Uterus (tissue), 4 donors: ENCODE results near the gene ANKFY1. TPM values are rescaled to one million over a fixed set of nuclear protein-coding genes. Genes with fewer than 3 reads are reported as not detected.

ENCODE experiments used
- DNase-seq, 2 donors: peaks; one replicate each; pipeline ENCODE4 v3.0.0-alpha.2; 2019 to 2020
- H3K27ac ChIP-seq, 2 donors: fragments of 200-600 bp; sonication (generic); 1 replicate in 1 of 2; 2 replicates in 1 of 2; pipeline ENCODE4 v1.5.1; 2016 to 2018
- H3K27me3 ChIP-seq, 2 donors: fragments of 200-600 bp; sonication (generic); one replicate each; pipeline ENCODE4 v1.5.1; 2018 to 2019; ENCODE audit warnings: control low read depth in 1 of 2
- H3K36me3 ChIP-seq, 2 donors: fragments of 200-600 bp; sonication (generic); one replicate each; pipeline ENCODE4 v1.5.1; 2019; ENCODE audit warnings: control low read depth in 1 of 2
- H3K4me1 ChIP-seq, 2 donors: fragments of 200-600 bp; sonication (generic); one replicate each; pipeline ENCODE4 v1.5.1; 2018 to 2019; ENCODE audit warnings: control low read depth in 1 of 2
- H3K4me3 ChIP-seq, 2 donors: fragments of 200-600 bp; sonication (generic); 1 replicate in 1 of 2; 2 replicates in 1 of 2; pipeline ENCODE4 v1.5.1; 2018 to 2019; ENCODE audit warnings: mild to moderate bottlenecking in 1 of 2
- H3K9me3 ChIP-seq, 2 donors: fragments of 200-600 bp; sonication (generic); one replicate each; pipeline ENCODE4 v1.5.1; 2019; ENCODE audit warnings: control low read depth in 1 of 2
- POLR2A ChIP-seq, 2 donors: fragments of 450-650 bp; IDR thresholded peaks; one replicate each; pipeline ENCODE4 v1.6.1; 2016; ENCODE audit warnings: antibody characterized with exemption in 2 of 2, mild to moderate bottlenecking in 1 of 2, moderate library complexity in 1 of 2
- intact Hi-C: fragments of 100-400 bp; cut with DNase I; formaldehyde crosslinking; loops from one replicate; pipeline ENCODE4 v1.15.1; 2023; ENCODE audit warnings: low total_unique reads
- total RNA-seq, 4 donors: library from RNA; depleted of rRNA in 3 of 4; stranded (reverse); fragments of >200 nt in 3 of 4; gene quantifications; one replicate each; pipeline versions ENCODE4 v1.1.0 to v1.2.4, GENCODE V29; 2014 to 2023
- TF ChIP-seq, protein P1 (sequence below), 4 experiments: fragments of 200-600 bp in 2 of 4; fragments of 450-650 bp in 2 of 4; sonication (generic) in 2 of 4; IDR thresholded peaks; one replicate each; pipeline ENCODE4 v1.5.1; 2016 to 2019; ENCODE audit warnings: antibody characterized with exemption in 4 of 4, mild to moderate bottlenecking in 2 of 4, moderate library complexity in 1 of 4
- donor health status: DM: yes; HTN: yes; CAD: no.

The ANKFY1 gene
- total RNA-seq, 4 donors from 2014 or later = 17.6 to 69.5 (median 52.8) TPM

- Histone ChIP-seq H3K27ac (no peak overlapping the region), H3K4me3 (no peak overlapping the region), H3K9me3 (no peaks in the 10 kb centered on the region), H3K27me3 (no peaks in the 10 kb centered on the region), H3K4me1 (no peaks in the 10 kb centered on the region), H3K36me3 (no peaks in the 10 kb centered on the region)
- DNase-seq = no peak
- no peak for TF ChIP-seq POLR2A (IDR thresholded peaks at IDR 0.05)
- TF ChIP-seq, protein P1, sequence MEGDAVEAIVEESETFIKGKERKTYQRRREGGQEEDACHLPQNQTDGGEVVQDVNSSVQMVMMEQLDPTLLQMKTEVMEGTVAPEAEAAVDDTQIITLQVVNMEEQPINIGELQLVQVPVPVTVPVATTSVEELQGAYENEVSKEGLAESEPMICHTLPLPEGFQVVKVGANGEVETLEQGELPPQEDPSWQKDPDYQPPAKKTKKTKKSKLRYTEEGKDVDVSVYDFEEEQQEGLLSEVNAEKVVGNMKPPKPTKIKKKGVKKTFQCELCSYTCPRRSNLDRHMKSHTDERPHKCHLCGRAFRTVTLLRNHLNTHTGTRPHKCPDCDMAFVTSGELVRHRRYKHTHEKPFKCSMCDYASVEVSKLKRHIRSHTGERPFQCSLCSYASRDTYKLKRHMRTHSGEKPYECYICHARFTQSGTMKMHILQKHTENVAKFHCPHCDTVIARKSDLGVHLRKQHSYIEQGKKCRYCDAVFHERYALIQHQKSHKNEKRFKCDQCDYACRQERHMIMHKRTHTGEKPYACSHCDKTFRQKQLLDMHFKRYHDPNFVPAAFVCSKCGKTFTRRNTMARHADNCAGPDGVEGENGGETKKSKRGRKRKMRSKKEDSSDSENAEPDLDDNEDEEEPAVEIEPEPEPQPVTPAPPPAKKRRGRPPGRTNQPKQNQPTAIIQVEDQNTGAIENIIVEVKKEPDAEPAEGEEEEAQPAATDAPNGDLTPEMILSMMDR (IDR thresholded peaks at IDR 0.05) = no peak
- intact Hi-C loops = no loop called here
These were observed 8.6 kb upstream of the ANKFY1 start for GRCh38 chr17:4272213-4272971.

GRCh38 chr17:4270736-4271135, 7.0 kb upstream of the ANKFY1 start:
- Histone ChIP-seq H3K27ac (no peak overlapping the region), H3K4me1 (no peaks in the 10 kb centered on the region), H3K9me3 (no peaks in the 10 kb centered on the region), H3K4me3 (no peak overlapping the region), H3K36me3 (no peaks in the 10 kb centered on the region), H3K27me3 (no peaks in the 10 kb centered on the region)
- TF ChIP-seq, protein P1 (IDR thresholded peaks at IDR 0.05) = no peak
- TF ChIP-seq POLR2A (IDR thresholded peaks at IDR 0.05) = no peak
- intact Hi-C loops = no loop called here
- DNase-seq = no peak

- DNase-seq = no peak
- no peaks in the 10 kb centered on the region for H3K9me3 ChIP-seq
- H3K27me3 ChIP-seq = no peaks in the 10 kb centered on the region
- TF ChIP-seq, protein P1 (IDR thresholded peaks at IDR 0.05) = no peak
- TF ChIP-seq POLR2A (IDR thresholded peaks at IDR 0.05) = no peak
- intact Hi-C loops = loop anchor here (10.0 kb wide), 1 partner anchor 55 kb away; no protein-coding TSS in a partner anchor
- H3K36me3 ChIP-seq = no peaks in the 10 kb centered on the region
- H3K4me1 ChIP-seq = no peaks in the 10 kb centered on the region
- no peak overlapping the region for H3K4me3 ChIP-seq
- no peak overlapping the region for H3K27ac ChIP-seq
These were observed 6.1 kb upstream of the ANKFY1 start for GRCh38 chr17:4269915-4270314.

DNA sequence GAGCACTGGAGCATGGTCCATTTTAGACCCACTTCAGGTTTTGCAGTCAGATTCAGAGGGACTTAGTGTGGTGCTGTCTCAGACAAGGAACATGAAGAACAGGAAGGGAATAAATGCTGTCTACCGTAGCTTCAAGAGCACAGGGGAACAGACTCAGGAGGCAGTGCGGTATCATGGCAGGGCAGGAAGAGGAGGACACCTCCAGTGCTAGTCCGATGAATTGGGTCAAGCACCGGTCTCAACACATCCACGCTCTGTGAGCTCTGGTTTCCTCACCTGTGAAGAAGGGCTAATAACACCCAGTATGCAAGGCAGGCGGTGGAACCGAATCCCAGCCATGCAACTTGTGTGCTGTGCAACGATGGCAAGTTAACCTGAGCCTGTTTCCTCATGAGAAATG, 3.6 kb upstream of the ANKFY1 start:
- Histone ChIP-seq H3K4me3 (no peak overlapping the region), H3K36me3 (no peaks in the 10 kb centered on the region), H3K9me3 (no peaks in the 10 kb centered on the region), H3K4me1 (peaks cover 0 to 2% of the 10 kb centered on the region in 2 donors), H3K27ac (no peak overlapping the region), H3K27me3 (no peaks in the 10 kb centered on the region)
- intact Hi-C loops = loop anchor here (10.0 kb wide), 1 partner anchor 53 kb away; no protein-coding TSS in a partner anchor
- no peak for DNase-seq
- TF ChIP-seq POLR2A (IDR thresholded peaks at IDR 0.05) = no peak
- TF ChIP-seq, protein P1 (IDR thresholded peaks at IDR 0.05) = no peak

DNA sequence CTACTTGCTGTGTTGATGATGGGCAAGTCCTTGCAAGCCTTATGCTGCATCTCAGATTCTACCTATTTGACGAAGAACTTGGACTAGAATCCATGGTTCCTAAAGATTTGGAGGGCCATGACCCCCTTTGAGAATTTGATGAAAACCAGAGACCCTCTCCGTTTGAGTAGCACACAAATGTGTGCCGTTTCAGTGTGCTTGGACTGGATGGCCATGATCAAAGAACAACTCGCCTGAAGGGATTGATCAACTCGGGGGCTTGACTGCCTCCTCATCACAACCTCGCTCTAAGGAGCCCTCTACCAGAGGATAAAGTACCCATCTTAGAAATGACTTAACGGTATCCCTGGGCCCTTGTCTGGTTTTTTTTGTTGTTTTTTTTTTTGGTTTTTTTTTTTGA, 2.8 kb upstream of the ANKFY1 start:
- no peak overlapping the region for H3K27ac ChIP-seq

More for the DNA sequence above, 2.8 kb upstream of the ANKFY1 start:
- Histone ChIP-seq H3K36me3 (no peaks in the 10 kb centered on the region), H3K27me3 (no peaks in the 10 kb centered on the region), H3K4me1 (peaks cover 0 to 8% of the 10 kb centered on the region in 2 donors), H3K9me3 (no peaks in the 10 kb centered on the region), H3K4me3 (no peak overlapping the region)
- DNase-seq = no peak
- intact Hi-C loops = loop anchor here (10.0 kb wide), 1 partner anchor 52 kb away; no protein-coding TSS in a partner anchor
- TF ChIP-seq POLR2A (IDR thresholded peaks at IDR 0.05) = no peak
